HG03135 (cell line): Measurements from ENCODE around the gene LBHD2.

Experiments used
- ATAC-seq: cut with Tn5 transposase; IDR thresholded peaks from one replicate; pipeline ENCODE4 v1.9.1; 2021; ENCODE audit warnings: mild to moderate bottlenecking, moderate library complexity; ENCODE audit not compliant: unreplicated experiment

The LBHD2 gene

DNA sequence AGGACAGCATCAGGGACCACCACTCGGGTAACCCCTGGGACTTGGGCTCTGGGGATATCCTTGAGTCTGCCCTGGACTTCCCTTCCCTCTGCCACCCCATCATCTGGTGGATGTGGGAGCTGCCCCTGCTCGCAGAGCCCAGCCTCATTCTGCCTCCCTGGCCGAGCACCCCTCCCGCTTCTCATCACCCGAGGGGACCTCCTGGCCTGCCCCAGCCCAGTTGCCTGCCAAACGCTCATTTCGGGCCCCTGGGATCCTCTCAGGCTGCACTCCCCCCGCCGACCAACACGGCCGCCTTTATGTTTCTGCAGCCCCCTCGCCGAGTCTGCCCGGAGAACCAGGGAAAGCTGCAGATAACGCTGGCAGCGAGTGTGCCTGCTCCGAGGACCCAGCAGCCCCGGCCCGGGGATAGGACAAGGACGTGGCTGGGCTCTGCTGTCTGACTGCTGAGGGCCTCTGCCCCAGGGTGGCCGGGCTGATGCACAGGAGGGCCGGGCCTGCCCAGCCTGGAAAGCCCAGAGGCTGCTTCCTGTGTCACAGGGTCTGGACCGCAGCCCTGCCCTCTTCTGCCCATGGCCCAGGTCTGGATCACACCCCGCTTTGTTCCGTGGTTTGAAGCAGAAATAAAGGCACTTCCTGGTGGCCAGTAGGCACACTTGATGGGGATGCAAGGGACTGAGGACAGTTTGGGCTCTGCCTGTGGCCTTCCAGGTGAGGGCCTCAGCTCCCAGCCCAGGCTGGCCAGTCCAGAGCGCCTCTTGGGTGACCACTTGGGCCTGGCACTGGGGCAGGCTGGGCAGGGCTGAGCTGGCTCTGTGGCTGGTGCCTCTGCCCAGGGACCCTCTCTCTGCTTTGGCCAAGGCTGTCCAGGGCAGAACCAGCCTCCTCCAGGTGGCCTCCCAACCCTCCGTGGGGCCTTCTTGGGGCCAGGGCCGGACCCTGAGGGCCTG lies 5.7 kb downstream of the LBHD2 start:
- no peak for ATAC-seq

GRCh38 chr14:103090481-103091020 lies 6.5 kb downstream of the LBHD2 start:
- no peak for ATAC-seq

DNA sequence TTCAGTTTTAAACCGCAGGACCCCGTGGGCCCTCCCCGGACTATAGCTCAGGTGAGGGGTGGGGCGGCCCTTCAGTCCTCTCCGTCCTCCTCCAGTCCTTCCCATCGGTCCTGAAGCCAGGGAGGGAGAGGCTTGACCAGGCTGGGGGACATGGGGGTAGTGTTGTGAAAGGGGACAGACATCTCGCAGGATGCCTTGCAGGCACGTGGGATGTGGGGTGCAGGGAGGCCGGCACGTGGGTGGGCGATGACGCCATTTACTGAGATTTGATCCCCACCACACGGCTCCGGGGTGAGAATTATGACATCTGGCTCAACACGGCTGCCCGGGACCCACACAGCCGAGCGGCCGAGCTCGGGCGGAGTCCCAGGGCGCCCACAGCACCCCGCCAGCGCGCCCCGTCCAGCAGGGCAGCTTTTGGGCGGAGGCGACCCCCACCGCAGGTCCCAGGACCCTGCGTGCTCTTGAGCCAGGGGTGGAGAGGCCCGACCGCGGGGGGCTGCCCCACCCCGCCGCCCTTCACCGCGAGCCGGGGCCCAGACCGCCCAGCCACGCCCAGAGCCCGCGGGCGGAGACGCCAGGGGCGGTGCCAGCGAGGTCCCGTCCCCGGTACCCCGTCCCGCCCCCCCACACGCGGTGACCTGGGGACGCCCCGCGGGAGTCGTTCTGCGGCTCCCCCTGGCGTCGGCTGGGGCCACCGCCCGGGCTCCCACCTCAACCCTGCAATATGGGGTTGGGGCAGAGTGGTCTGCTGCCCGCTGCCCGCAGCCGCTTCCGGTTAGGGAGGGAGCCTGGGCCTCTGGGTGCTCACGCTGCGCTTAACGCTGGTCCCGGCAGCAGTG lies 7.3 kb downstream of the LBHD2 start:
- ATAC-seq, result no peak

DNA sequence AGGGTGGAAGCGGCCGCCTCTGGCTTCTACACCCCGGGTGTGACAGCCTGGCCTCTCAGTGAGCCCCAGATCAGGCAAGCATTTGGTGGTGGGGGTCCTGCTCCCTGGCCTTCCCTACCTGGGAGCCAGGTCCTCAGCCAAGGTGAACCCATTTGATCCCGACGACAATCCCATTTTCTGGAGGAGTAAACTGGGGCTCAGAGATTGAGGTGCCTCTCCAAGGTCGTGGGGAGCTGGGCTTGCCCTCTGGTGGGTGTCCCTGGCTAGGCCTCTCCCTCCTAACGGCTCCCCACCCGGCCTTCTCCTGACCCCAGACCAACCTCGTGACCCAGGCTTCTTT lies 7.8 kb downstream of the LBHD2 start:
- ATAC-seq, result no peak

DNA sequence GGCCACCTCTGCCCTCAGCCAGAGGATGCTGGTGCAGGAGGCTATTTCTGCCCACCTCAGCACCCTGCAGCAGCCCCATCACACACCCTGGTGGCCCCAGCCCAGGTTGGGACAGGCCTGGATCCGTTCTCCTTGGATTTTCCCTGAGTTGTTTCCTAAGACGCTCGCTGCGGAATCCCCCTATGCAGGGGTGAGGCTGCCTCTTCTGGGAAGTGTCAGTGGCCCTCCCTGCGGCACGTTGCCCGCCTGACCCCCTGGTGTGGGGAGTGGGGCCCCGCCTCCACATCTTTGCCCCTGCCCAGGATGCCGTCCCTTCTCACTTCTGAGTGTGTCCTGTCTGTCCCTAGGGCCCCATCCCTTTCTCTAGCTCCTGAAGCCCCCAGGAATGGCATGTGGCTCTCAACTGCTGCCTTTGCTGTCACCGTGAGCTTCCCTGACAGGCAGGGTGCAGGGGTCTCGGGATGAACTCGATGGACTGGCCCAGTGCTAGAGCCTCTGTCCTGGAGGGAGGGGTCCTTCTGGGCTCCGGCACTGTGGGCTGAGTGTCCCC lies 9.9 kb downstream of the LBHD2 start:
- ATAC-seq, result no peak

GRCh38 chr14:103094406-103095209 lies 10.6 kb downstream of the LBHD2 start, which contains the start of gene EXOC3L4:
Gene EXOC3L4 (plus strand): TSS chr14:103094725. CDS start chr14:103100220, 5,495 bp downstream.
- no peak for ATAC-seq

GRCh38 chr14:103095210-103095778 lies 11.3 kb downstream of the LBHD2 start:
- ATAC-seq, result no peak

DNA sequence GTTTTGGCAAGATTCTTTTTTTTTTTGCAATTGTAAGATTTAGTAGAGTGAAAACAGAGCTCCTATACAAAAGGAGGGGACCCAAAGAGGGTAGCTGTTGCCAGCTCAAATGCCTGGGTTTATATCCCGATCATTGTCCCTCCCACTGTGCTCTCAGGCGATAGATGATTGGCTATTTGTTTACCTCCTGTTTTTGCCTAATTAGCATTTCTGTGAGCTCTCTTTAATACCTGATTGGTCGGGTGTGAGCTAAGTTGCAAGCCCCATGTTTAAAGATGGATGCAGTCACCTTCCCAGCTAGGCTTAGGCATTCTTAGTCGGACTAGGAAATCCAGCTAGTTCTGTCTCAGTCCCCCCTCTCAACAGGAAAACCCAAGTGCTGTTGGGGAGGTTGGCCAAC lies 12.4 kb downstream of the LBHD2 start:
- ATAC-seq, result no peak

DNA sequence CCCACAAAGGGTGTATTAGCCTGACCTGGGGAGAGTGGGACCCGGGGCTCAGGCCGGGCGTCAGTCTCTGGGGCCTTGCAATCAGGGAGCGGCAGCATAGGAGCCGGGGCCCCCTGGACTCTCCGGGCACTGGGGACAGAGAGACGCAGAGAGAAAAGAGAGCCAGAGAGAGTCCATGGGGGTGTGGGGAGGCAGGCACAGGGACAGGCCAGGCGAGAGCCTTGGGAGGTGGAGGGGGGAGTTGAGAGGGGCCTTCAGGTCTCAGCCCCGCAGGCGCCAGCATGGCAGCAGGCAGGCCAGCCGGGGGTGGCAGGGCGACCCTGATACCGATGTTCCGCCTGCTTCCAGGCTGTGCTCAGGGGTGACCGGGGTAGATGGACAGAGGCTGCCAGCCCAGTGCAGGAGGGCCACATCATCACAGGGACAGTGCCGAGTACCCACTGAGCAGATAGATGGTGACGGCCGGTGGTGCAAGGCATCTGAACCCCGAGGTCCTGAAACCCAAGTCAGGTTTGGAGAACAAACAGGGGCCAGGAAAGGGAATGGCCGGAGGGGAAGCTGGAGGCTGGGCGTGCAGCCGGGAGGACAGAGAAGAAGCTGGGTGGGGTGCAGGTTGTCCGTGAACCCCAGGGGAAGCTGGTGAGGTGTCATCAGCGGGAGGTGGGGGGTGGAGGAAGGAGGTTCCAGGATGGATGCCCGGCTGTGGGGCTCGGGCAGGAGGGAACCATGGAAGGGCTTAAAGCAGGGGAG lies 13.4 kb downstream of the LBHD2 start:
- no peak for ATAC-seq

DNA sequence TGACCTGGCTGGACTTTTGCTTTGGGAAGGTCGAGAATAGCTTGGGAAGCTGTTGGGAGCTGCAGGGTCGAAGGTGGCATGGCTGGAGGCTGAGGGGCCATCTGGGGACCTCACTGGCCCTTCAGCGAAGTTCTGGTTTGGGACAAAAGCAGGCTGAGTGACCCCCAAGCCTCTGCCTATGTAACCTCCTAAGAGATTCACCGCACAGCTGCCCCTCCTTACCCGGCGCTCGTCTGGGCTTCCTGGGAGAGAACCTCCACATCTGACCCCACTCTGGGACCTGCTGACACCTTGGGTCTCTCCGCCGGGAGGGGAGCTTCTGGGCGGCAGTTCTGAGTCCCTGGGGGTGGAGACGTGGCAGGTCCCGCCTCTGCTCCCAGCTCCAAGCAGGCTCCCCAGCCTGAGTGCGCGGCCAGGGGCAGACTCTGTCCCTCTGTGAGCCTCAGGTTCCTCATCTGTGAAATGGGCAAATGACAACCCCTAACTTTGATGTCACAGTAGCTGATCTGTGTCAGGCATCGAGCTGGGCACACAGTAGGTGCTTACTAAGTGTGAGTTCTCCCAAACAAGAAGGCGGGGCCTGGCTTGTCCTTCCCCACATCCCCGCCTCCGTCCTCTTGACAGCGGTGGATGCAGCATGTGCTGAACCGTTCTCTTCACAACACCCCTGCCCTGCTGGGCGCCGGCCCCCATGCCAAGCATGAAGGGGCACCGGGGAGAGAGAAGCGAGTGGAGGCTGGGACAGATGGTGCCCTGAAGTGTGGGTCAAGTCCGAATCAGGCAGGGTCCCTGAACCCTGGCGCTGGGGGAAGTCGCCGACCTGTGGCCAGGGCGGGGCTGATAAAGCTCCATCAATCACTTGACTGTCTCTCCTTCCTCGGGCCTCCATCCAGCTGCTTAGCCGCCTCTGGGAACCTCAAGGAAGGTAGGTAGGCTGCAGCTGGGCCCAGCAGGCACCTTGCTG lies 14.3 kb downstream of the LBHD2 start:
- no peak for ATAC-seq

GRCh38 chr14:103099081-103099732 lies 15.2 kb downstream of the LBHD2 start:
- no peak for ATAC-seq

DNA sequence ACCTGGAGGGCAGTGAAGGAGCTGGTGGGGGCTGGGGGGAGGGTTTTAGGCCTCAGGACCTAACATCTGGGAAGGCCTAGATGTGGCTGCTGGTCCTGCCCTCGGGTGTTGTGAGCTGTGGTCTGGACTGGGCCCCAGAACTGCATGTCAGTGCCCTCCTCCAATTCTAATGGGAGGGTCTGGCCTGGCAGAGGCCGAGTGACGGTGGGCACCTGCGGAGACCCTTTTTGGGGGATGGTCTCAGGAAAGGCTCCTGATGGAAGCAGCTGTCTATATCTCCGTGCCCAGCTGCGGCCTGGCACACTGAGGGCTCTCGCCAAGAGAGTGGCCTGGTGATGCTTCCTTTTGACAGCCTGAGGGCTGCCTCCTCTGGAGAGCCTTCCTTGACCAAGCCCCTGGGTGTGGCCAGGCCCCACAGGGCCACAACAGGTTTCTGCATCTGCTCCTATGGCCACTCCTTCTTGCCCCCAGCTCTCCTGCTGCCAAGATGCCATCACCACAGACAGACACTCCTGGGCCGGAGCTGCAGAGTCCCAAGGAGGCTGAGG lies 15.8 kb downstream of the LBHD2 start:
- ATAC-seq, result no peak

GRCh38 chr14:103100281-103101121 lies 16.5 kb downstream of the LBHD2 start:
- ATAC-seq, result no peak

GRCh38 chr14:103101257-103101962 lies 17.4 kb downstream of the LBHD2 start:
- ATAC-seq, result no peak

GRCh38 chr14:103101963-103102688 lies 18.1 kb downstream of the LBHD2 start:
- no peak for ATAC-seq
